ENCODE measurements around the gene NTM.
A peak's percentile ranks its signal among the peaks of the same experiment; 100 is the strongest.

The NTM gene

DNA sequence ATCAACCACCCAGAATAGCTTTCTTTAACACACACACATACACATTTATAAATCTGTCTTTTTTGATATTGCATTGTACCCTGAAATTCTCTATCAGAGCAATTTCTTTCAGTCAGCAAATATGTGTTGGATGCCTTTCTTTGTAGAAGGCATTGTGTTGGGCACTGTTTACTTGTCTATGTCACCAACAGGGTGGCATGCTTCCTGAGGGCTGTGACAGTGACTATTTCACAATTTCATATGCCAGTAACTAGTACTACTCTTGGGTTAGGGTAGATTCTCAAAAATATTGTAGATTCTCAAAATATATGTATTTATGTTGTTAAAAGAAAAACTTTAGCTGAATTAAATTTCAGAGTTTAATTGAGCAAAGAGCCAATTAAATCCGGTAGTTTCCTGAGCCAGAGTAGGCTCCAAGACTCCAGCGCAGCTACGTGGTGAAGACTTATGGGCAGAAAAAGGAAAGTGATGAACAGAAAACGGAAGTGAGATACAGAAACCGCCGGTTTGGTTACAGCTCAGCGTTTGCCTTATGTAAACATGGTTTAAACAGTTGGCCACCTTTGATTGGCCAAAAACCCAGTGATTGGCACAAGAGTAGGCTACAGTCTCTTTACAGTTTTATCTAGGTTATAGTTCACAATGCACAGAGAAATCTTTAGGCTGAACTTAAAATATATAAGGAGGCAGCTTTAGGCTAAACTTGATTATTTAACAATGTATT lies 723.3 kb downstream of the NTM start:
- no peak for DNase-seq (ENCODE audit: low read depth in 2 of 2)
- TF ChIP-seq, protein P1, sequence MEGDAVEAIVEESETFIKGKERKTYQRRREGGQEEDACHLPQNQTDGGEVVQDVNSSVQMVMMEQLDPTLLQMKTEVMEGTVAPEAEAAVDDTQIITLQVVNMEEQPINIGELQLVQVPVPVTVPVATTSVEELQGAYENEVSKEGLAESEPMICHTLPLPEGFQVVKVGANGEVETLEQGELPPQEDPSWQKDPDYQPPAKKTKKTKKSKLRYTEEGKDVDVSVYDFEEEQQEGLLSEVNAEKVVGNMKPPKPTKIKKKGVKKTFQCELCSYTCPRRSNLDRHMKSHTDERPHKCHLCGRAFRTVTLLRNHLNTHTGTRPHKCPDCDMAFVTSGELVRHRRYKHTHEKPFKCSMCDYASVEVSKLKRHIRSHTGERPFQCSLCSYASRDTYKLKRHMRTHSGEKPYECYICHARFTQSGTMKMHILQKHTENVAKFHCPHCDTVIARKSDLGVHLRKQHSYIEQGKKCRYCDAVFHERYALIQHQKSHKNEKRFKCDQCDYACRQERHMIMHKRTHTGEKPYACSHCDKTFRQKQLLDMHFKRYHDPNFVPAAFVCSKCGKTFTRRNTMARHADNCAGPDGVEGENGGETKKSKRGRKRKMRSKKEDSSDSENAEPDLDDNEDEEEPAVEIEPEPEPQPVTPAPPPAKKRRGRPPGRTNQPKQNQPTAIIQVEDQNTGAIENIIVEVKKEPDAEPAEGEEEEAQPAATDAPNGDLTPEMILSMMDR (IDR thresholded peaks at IDR 0.05; ENCODE audit: low read depth, low read length), result no peak
- H3K4me3 ChIP-seq (replicated peaks in 1 of 2; ENCODE audit: low read depth in 2 of 2, low read length in 2 of 2), result no peak overlapping the region

DNA sequence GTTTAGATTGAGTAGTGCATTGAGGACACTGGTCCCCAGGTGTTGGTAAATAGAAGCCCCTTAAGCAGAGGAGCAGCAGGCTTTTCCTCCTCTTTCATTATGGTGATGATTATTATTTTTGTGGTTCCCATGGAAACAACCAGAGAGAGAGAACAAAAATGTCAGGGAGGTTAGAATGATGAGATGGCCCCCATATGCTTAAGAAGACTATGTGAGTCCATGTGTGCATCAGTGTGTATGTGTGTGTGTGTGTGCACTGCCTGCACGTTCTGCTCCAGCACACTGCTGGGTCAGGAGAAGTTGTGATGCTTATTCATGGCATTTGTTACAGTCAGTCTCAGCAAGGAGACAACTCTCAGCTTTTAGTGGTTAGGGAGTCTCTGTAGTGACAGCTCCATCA lies 724.2 kb downstream of the NTM start:
- TF ChIP-seq, protein P1 (IDR thresholded peaks at IDR 0.05; ENCODE audit: low read depth, low read length), result no peak
- no peak for DNase-seq (ENCODE audit: low read depth in 2 of 2)

DNA sequence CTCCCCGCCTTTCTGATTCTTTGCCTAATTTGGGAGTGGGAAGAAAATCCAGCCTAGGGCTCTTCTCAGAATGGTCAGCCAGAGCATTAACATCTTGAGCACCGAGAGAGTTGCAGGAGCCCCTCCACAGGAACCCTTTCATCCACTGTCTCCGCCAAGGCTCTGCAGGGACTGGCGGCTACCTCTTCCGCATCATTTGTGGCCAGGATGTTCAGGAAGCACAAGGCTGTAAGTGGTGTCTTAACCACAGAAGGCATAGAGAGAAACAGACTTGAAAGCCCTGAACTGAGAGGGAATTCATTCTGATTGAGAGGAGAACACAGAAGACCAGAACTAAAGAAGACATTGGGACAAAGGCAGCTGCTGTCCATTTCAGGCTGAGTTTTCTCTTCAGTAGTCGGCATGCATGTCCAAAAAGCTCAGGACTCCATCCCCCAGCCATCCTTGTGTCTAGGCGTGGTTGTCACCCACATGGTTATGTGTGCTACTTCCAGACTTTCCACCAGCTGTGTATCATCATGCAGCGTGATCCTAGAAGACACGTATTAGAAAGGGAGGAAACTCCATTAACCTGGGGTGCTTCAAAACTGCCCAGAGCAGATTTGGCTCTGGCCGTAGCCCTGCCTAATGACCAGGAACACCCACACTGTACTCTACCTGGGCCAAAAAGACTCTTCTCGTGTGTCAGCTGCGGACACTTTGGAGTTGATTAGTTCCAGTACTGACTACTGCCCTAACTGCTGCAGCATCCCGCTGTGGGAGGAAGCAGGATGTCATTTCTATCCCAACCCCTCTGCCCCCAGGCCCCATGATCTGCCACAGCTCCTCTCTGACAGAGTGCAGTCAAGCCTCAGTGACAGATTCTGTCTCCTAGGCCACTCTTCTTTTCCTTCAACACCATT lies 725.1 kb downstream of the NTM start:
- H3K4me3 ChIP-seq (replicated peaks in 1 of 2; ENCODE audit: low read depth in 2 of 2, low read length in 2 of 2), result no peak overlapping the region
- no peak for DNase-seq (ENCODE audit: low read depth in 2 of 2)
- TF ChIP-seq, protein P1 (IDR thresholded peaks at IDR 0.05; ENCODE audit: low read depth, low read length), result no peak

More for the DNA sequence above, 724.2 kb downstream of the NTM start:
- no peak overlapping the region for H3K4me3 ChIP-seq (replicated peaks in 1 of 2; ENCODE audit: low read depth in 2 of 2, low read length in 2 of 2)

DNA sequence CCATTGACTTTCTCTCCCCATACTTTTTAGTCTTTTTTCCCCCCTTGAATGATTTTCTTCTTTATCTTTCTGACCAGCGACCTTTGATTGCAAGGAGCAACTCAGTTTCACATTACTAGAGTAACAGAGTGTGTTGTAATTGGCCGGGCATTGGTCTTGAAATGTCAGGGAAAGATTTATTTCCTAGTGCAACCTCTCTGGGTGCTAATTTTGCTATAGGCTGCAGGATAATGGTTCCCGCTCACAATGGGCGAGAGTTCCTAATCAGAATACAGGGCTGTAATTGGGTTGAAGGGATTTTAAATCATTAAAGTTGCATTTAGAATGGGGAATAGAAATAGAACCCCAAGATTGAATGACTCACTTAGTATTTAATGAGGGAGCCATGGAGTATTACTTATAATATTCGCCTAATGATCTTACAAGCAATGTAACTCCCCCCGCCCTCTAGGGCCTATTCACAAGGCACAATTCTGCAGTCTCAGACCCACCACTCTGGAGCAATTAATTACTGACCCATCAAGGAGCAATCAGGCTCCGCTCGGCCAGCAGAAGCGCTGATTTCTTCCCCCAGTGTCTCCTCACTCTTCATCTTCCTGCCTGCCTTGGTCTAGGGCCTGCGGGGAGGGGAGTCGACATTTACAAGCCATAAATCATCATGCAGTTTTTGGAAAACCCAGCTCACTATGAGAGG lies 725.9 kb downstream of the NTM start:
- TF ChIP-seq, protein P1 (IDR thresholded peaks at IDR 0.05; ENCODE audit: low read depth, low read length), result no peak
- H3K4me3 ChIP-seq (replicated peaks in 1 of 2; ENCODE audit: low read depth in 2 of 2, low read length in 2 of 2), result no peak overlapping the region

DNA sequence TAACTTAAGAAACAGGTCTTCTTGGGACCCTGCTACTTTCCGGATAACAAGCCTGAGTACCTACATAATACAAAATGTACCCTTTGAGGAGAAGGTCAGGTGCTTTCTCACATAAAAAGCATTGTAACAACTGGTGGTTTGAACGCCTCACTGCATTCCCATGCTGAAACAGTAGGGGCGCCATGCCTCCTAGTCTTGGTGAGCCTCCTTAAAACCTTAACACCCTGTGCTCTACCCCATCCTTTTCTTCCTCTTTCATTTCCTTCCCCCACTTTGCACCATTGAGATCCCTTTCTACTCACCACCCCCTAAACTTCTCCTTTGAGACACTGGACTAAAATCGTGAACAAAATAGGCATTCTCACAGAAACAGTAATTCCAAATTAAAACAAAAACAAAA lies 729.3 kb downstream of the NTM start:
- TF ChIP-seq, protein P1 (IDR thresholded peaks at IDR 0.05; ENCODE audit: low read depth, low read length), result peak; percentile 59
- no peak for DNase-seq (ENCODE audit: low read depth in 2 of 2)
- no peak overlapping the region for H3K4me3 ChIP-seq (replicated peaks in 1 of 2; ENCODE audit: low read depth in 2 of 2, low read length in 2 of 2)

More for the DNA sequence above, 725.9 kb downstream of the NTM start:
- no peak for DNase-seq (ENCODE audit: low read depth in 2 of 2)

DNA sequence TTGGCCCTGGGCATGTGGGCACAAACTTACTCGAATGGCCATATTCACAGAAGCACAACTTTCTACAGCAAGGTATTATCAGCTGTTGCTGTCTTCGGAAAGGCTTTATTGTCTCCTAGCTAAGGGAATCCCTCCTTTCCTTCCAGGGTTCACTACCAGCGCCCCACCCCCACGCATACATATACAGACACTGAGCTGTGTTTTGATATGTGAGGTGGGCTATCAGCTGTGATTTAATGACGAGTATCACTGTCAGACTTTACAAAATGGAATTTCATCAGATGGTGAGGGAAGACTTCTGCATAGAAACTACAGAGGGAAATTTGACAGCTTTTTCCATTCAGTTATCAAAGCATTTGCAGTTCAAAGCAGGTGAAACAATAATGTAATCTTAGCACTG lies 730.2 kb downstream of the NTM start:
- DNase-seq (ENCODE audit: low read depth in 2 of 2), result no peak
- no peak overlapping the region for H3K4me3 ChIP-seq (replicated peaks in 1 of 2; ENCODE audit: low read depth in 2 of 2, low read length in 2 of 2)
- TF ChIP-seq, protein P1 (IDR thresholded peaks at IDR 0.05; ENCODE audit: low read depth, low read length), result no peak
